ENCODE measurements around the gene UGT1A8.

The UGT1A8 gene

DNA sequence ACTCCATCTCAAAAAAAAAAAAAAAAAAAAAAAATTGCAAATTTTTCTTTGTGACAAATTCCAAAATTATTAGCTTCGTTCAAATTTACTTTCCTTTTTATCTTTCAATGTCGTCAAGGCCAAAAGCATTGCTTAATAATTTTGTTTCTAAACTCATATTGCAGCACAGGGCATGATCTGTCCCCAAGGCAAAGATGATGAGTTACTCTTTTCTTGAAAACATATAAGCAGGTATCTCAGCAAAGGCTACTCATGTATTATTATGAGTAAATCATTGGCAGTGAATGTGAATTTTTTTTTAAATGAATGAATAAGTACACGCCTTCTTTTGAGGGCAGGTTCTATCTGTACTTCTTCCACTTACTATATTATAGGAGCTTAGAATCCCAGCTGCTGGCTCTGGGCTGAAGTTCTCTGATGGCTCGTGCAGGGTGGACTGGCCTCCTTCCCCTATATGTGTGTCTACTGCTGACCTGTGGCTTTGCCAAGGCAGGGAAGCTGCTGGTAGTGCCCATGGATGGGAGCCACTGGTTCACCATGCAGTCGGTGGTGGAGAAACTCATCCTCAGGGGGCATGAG, 64.2 kb downstream of the UGT1A8 start, which contains the start of gene UGT1A7:
Gene UGT1A7 (plus strand): TSS at position 381 of the 579 bp plus-strand sequence. CDS start 37 bp downstream, at position 418.
- Histone ChIP-seq H3K79me2 (ENCODE audit: insufficient read depth, low read length) (no peaks in the 10 kb centered on the region), H3K36me3 (ENCODE audit: insufficient read depth, low read length) (no peaks in the 10 kb centered on the region), H3K9me2 (ENCODE audit: low read depth, low read length) (no peaks in the 10 kb centered on the region; the same call in 1 of the 2 replicates), H3K9ac (ENCODE audit: low read length) (no peak within 1 kb of the TSS), H3K27me3 (ENCODE audit: insufficient read depth, low read length) (no peaks in the 10 kb centered on the region), H2AFZ (ENCODE audit: low read length) (no peak within 1 kb of the TSS), H3K4me2 (ENCODE audit: low read length) (no peak within 1 kb of the TSS), H3K4me3 (ENCODE audit: low read depth, low read length, poor library complexity, severe bottlenecking) (no peak within 1 kb of the TSS), H3F3A (ENCODE audit: insufficient read depth, low read length) (no peaks in the 10 kb centered on the region), H4K20me1 (ENCODE audit: insufficient read depth, low read length) (no peaks in the 10 kb centered on the region), H3K9me3 (ENCODE audit: low read length) (no peaks in the 10 kb centered on the region), H3K4me1 (ENCODE audit: insufficient read depth, low read length, severe bottlenecking) (no peaks in the 10 kb centered on the region), H3K27ac (ENCODE audit: low read depth, low read length, poor library complexity, severe bottlenecking) (no peak within 1 kb of the TSS)
- TF ChIP-seq EZH2 (IDR thresholded peaks at IDR 0.05; ENCODE audit: borderline replicate concordance, low read length) (no peak), CTCF (IDR thresholded peaks at IDR 0.05; ENCODE audit: low read length) (no peak)

DNA sequence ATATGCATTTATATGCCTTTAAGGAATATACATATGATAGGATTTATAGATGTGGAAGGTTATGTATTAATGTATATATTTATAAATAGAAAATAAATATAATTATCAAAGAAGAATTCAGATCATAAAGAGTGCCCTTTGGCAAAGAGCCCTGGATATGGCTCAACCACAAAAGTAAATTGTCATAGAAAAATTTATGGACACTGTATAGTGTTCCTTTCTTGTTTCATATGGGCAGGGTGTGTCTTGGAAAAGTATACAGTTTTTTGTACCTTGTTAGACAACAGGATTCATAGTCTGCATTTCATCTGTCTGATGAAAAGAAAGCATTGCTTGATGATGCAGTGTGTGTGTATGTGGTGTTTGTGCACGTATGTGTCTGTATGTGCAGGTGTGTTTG, 67.2 kb downstream of the UGT1A8 start:
- no peak overlapping the region for H3K4me3 ChIP-seq (ENCODE audit: low read depth, low read length, poor library complexity, severe bottlenecking)
- H3K36me3 ChIP-seq (ENCODE audit: insufficient read depth, low read length), result no peaks in the 10 kb centered on the region
- H3K79me2 ChIP-seq (ENCODE audit: insufficient read depth, low read length), result no peaks in the 10 kb centered on the region
- H3K9me2 ChIP-seq (ENCODE audit: low read depth, low read length), result no peaks in the 10 kb centered on the region; the same call in 1 of the 2 replicates
- H3K27ac ChIP-seq (ENCODE audit: low read depth, low read length, poor library complexity, severe bottlenecking), result no peak overlapping the region
- H3F3A ChIP-seq (ENCODE audit: insufficient read depth, low read length), result no peaks in the 10 kb centered on the region
- H3K4me1 ChIP-seq (ENCODE audit: insufficient read depth, low read length, severe bottlenecking), result no peaks in the 10 kb centered on the region
- no peak overlapping the region for H3K4me2 ChIP-seq (ENCODE audit: low read length)
- TF ChIP-seq CTCF (IDR thresholded peaks at IDR 0.05; ENCODE audit: low read length), result no peak
- TF ChIP-seq EZH2 (IDR thresholded peaks at IDR 0.05; ENCODE audit: borderline replicate concordance, low read length), result no peak
- H3K9ac ChIP-seq (ENCODE audit: low read length), result no peak overlapping the region
- H2AFZ ChIP-seq (ENCODE audit: low read length), result no peak overlapping the region
- H3K27me3 ChIP-seq (ENCODE audit: insufficient read depth, low read length), result no peaks in the 10 kb centered on the region
- H3K9me3 ChIP-seq (ENCODE audit: low read length), result no peaks in the 10 kb centered on the region
- H4K20me1 ChIP-seq (ENCODE audit: insufficient read depth, low read length), result no peaks in the 10 kb centered on the region

DNA sequence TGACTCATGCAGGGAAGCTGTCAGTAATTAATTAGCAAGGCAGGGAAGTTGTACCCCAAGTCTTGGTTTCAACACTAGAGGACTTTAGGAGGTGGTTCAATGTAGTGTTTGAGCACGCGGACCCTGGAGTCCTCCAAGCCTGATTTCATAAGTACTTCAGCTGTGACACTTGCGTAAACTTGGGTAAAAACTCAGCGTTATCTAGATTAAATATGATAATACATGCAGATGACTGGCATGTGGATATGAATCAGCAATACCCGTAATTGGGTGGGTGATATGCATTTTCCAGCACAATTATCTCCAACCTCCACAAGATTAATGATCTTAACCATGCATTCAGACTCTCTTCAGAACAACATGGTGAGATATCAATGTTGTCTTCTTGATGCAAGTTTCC, 69.5 kb downstream of the UGT1A8 start:
- H3K79me2 ChIP-seq (ENCODE audit: insufficient read depth, low read length), result no peaks in the 10 kb centered on the region
- no peaks in the 10 kb centered on the region; the same call in 1 of the 2 replicates for H3K9me2 ChIP-seq (ENCODE audit: low read depth, low read length)
- H3F3A ChIP-seq (ENCODE audit: insufficient read depth, low read length), result no peaks in the 10 kb centered on the region
- H3K9me3 ChIP-seq (ENCODE audit: low read length), result no peaks in the 10 kb centered on the region
- no peak for TF ChIP-seq EZH2 (IDR thresholded peaks at IDR 0.05; ENCODE audit: borderline replicate concordance, low read length)
- TF ChIP-seq CTCF (IDR thresholded peaks at IDR 0.05; ENCODE audit: low read length), result no peak
- no peaks in the 10 kb centered on the region for H4K20me1 ChIP-seq (ENCODE audit: insufficient read depth, low read length)
- H2AFZ ChIP-seq (ENCODE audit: low read length), result no peak overlapping the region
- H3K4me2 ChIP-seq (ENCODE audit: low read length), result no peak overlapping the region
- H3K27ac ChIP-seq (ENCODE audit: low read depth, low read length, poor library complexity, severe bottlenecking), result no peak overlapping the region
- no peaks in the 10 kb centered on the region for H3K4me1 ChIP-seq (ENCODE audit: insufficient read depth, low read length, severe bottlenecking)
- no peaks in the 10 kb centered on the region for H3K27me3 ChIP-seq (ENCODE audit: insufficient read depth, low read length)
- H3K9ac ChIP-seq (ENCODE audit: low read length), result no peak overlapping the region
- H3K36me3 ChIP-seq (ENCODE audit: insufficient read depth, low read length), result no peaks in the 10 kb centered on the region
- no peak overlapping the region for H3K4me3 ChIP-seq (ENCODE audit: low read depth, low read length, poor library complexity, severe bottlenecking)
